ENCODE results near the gene GALNT7. TPM values are rescaled to one million over a fixed set of nuclear protein-coding genes. Genes with fewer than 3 reads are reported as not detected.

Gene GALNT7
- total and polyA plus RNA-seq, 4 donors, result 0.65 to 13.0 (median 2.1) TPM

- no peak for TF ChIP-seq EGR1 (IDR thresholded peaks at IDR 0.05; ENCODE audit: low read depth in 2 of 2)
- no peak for TF ChIP-seq FOXA2 (IDR thresholded peaks at IDR 0.05)
- no peak for TF ChIP-seq NR2F2 (IDR thresholded peaks at IDR 0.05)
- TF ChIP-seq GABPA (IDR thresholded peaks at IDR 0.05 in 1 of 2, conservative IDR thresholded peaks at IDR 0.05 in 1 of 2), result no peak
- TF ChIP-seq YY1 (IDR thresholded peaks at IDR 0.05), result no peak
- TF ChIP-seq RXRA (IDR thresholded peaks at IDR 0.05), result no peak
- TF ChIP-seq TAF1 (conservative IDR thresholded peaks at IDR 0.05), result no peak
- TF ChIP-seq MAX (IDR thresholded peaks at IDR 0.05), result no peak
- no peaks in the 10 kb centered on the region for H3K36me3 ChIP-seq (ENCODE audit: control insufficient read depth in 4 of 4, insufficient read depth in 3 of 4, low read depth in 1 of 4, low read length in 3 of 4)
- 90% methylated on average over 3 of the region's 3 CpGs for WGBS
Measured at GRCh38 chr4:173314715-173315114, 146.1 kb downstream of the GALNT7 start.

GRCh38 chr4:173316060-173316459 lies 147.4 kb downstream of the GALNT7 start:
- Histone ChIP-seq H3K4me1 (ENCODE audit: control insufficient read depth in 4 of 4, insufficient read depth in 4 of 4, low read length in 3 of 4) (no peaks in the 10 kb centered on the region), H3K36me3 (ENCODE audit: control insufficient read depth in 4 of 4, insufficient read depth in 3 of 4, low read depth in 1 of 4, low read length in 3 of 4) (no peaks in the 10 kb centered on the region), H3K9me3 (ENCODE audit: control insufficient read depth in 4 of 4, low read length in 3 of 4) (no peaks in the 10 kb centered on the region), H3K9ac (ENCODE audit: low read depth in 1 of 2, low read length in 2 of 2) (no peak overlapping the region), H3K27me3 (ENCODE audit: control insufficient read depth in 4 of 4, insufficient read depth in 4 of 4, low read length in 3 of 4) (no peaks in the 10 kb centered on the region), H3K27ac (ENCODE audit: low read depth in 1 of 2, low read length in 2 of 2) (no peak overlapping the region), H3K4me3 (ENCODE audit: low read depth in 1 of 3, low read length in 3 of 3) (no peak overlapping the region)
- WGBS, result 87% methylated on average over 2 of the region's 2 CpGs
- TF ChIP-seq TAF1 (conservative IDR thresholded peaks at IDR 0.05), result no peak
- no peak for TF ChIP-seq EGR1 (IDR thresholded peaks at IDR 0.05; ENCODE audit: low read depth in 2 of 2)
- TF ChIP-seq JUND (IDR thresholded peaks at IDR 0.05), result no peak
- no peak for TF ChIP-seq HNF4G (IDR thresholded peaks at IDR 0.05)
- no peak for TF ChIP-seq GABPA (IDR thresholded peaks at IDR 0.05 in 1 of 2, conservative IDR thresholded peaks at IDR 0.05 in 1 of 2)
- TF ChIP-seq FOXA1 (IDR thresholded peaks at IDR 0.05), result no peak
- TF ChIP-seq MAX (IDR thresholded peaks at IDR 0.05), result no peak
- no peak for DNase-seq (ENCODE audit: low spot score)

More at GRCh38 chr4:173314715-173315114, 146.1 kb downstream of the GALNT7 start:
- no peak overlapping the region for H3K4me3 ChIP-seq (ENCODE audit: low read depth in 1 of 3, low read length in 3 of 3)
- H3K27ac ChIP-seq (ENCODE audit: low read depth in 1 of 2, low read length in 2 of 2), result no peak overlapping the region
- no peak overlapping the region for H3K9ac ChIP-seq (ENCODE audit: low read depth in 1 of 2, low read length in 2 of 2)
- H3K9me3 ChIP-seq (ENCODE audit: control insufficient read depth in 4 of 4, low read length in 3 of 4), result no peaks in the 10 kb centered on the region
- H3K27me3 ChIP-seq (ENCODE audit: control insufficient read depth in 4 of 4, insufficient read depth in 4 of 4, low read length in 3 of 4), result no peaks in the 10 kb centered on the region
- DNase-seq (ENCODE audit: low spot score), result no peak
- no peaks in the 10 kb centered on the region for H3K4me1 ChIP-seq (ENCODE audit: control insufficient read depth in 4 of 4, insufficient read depth in 4 of 4, low read length in 3 of 4)

GRCh38 chr4:173317004-173317403 lies 148.4 kb downstream of the GALNT7 start:
- WGBS, result 86% methylated on average over 3 of the region's 3 CpGs
- no peaks in the 10 kb centered on the region for H3K9me3 ChIP-seq (ENCODE audit: control insufficient read depth in 4 of 4, low read length in 3 of 4)
- no peak overlapping the region for H3K9ac ChIP-seq (ENCODE audit: low read depth in 1 of 2, low read length in 2 of 2)
- H3K27me3 ChIP-seq (ENCODE audit: control insufficient read depth in 4 of 4, insufficient read depth in 4 of 4, low read length in 3 of 4), result no peaks in the 10 kb centered on the region
- no peaks in the 10 kb centered on the region for H3K4me1 ChIP-seq (ENCODE audit: control insufficient read depth in 4 of 4, insufficient read depth in 4 of 4, low read length in 3 of 4)
- no peak for DNase-seq (ENCODE audit: low spot score)
- H3K36me3 ChIP-seq (ENCODE audit: control insufficient read depth in 4 of 4, insufficient read depth in 3 of 4, low read depth in 1 of 4, low read length in 3 of 4), result no peaks in the 10 kb centered on the region
- TF ChIP-seq RAD21 (IDR thresholded peaks at IDR 0.05) (no peak), YY1 (IDR thresholded peaks at IDR 0.05) (no peak), TAF1 (conservative IDR thresholded peaks at IDR 0.05) (no peak), GABPA (IDR thresholded peaks at IDR 0.05 in 1 of 2, conservative IDR thresholded peaks at IDR 0.05 in 1 of 2) (no peak), FOXA1 (IDR thresholded peaks at IDR 0.05) (no peak), EGR1 (IDR thresholded peaks at IDR 0.05; ENCODE audit: low read depth in 2 of 2) (no peak), JUND (IDR thresholded peaks at IDR 0.05) (no peak)
- no peak overlapping the region for H3K4me3 ChIP-seq (ENCODE audit: low read depth in 1 of 3, low read length in 3 of 3)
- H3K27ac ChIP-seq (ENCODE audit: low read depth in 1 of 2, low read length in 2 of 2), result no peak overlapping the region

GRCh38 chr4:173318240-173318639 lies 149.6 kb downstream of the GALNT7 start:
- Histone ChIP-seq H3K27ac (ENCODE audit: low read depth in 1 of 2, low read length in 2 of 2) (no peak overlapping the region), H3K4me3 (ENCODE audit: low read depth in 1 of 3, low read length in 3 of 3) (no peak overlapping the region), H3K27me3 (ENCODE audit: control insufficient read depth in 4 of 4, insufficient read depth in 4 of 4, low read length in 3 of 4) (no peaks in the 10 kb centered on the region), H3K36me3 (ENCODE audit: control insufficient read depth in 4 of 4, insufficient read depth in 3 of 4, low read depth in 1 of 4, low read length in 3 of 4) (no peaks in the 10 kb centered on the region), H3K9ac (ENCODE audit: low read depth in 1 of 2, low read length in 2 of 2) (no peak overlapping the region), H3K4me1 (ENCODE audit: control insufficient read depth in 4 of 4, insufficient read depth in 4 of 4, low read length in 3 of 4) (no peaks in the 10 kb centered on the region), H3K9me3 (ENCODE audit: control insufficient read depth in 4 of 4, low read length in 3 of 4) (no peaks in the 10 kb centered on the region)
- TF ChIP-seq HNF4A (conservative IDR thresholded peaks at IDR 0.05) (no peak), ATF3 (IDR thresholded peaks at IDR 0.05) (no peak), REST (IDR thresholded peaks at IDR 0.05) (no peak)
- no peak for DNase-seq (ENCODE audit: low spot score)
